HEK293T (cell line): ENCODE measurements around the gene OR52N5.

Source experiments
- BHLHE40 ChIP-seq: fragments of 450-650 bp; IDR thresholded peaks from 2 replicates; pipeline ENCODE4 v1.6.1; 2016; ENCODE audit warnings: mild to moderate bottlenecking, moderate library complexity, borderline replicate concordance
- FOXA1 ChIP-seq: fragments of 450-650 bp; IDR thresholded peaks from 2 replicates; pipeline ENCODE4 v1.6.1; 2016; ENCODE audit warnings: mild to moderate bottlenecking
- FOXM1 ChIP-seq: fragments of 450-650 bp; IDR thresholded peaks from 2 replicates; pipeline ENCODE4 v1.6.1; 2017; ENCODE audit warnings: mild to moderate bottlenecking, borderline replicate concordance
- PKNOX1 ChIP-seq: fragments of 450-650 bp; IDR thresholded peaks from 2 replicates; pipeline ENCODE4 v1.6.1; 2016
- SP1 ChIP-seq: fragments of 450-650 bp; IDR thresholded peaks from 2 replicates; pipeline ENCODE4 v1.6.1; 2017
- SUZ12 ChIP-seq: fragments of 450-650 bp; IDR thresholded peaks from 2 replicates; pipeline ENCODE4 v1.6.1; 2016; ENCODE audit warnings: mild to moderate bottlenecking

- TF ChIP-seq SUZ12 (no peak), BHLHE40 (no peak), FOXA1 (no peak), PKNOX1 (no peak), SP1 (no peak), FOXM1 (no peak)
Measured at GRCh38 chr11:5736396-5736795, 46.8 kb downstream of the OR52N5 start, which contains the start of gene OR56B1.
